GM19193 (cell line): ENCODE measurements around the gene CHPF2.

Experiments used
- POLR2A ChIP-seq: IDR thresholded peaks from 4 replicates; pipeline ENCODE4 v1.6.1; 2011; ENCODE audit not compliant: insufficient read depth, insufficient read length; ENCODE audit errors: extremely low read depth

CHPF2 gene

DNA sequence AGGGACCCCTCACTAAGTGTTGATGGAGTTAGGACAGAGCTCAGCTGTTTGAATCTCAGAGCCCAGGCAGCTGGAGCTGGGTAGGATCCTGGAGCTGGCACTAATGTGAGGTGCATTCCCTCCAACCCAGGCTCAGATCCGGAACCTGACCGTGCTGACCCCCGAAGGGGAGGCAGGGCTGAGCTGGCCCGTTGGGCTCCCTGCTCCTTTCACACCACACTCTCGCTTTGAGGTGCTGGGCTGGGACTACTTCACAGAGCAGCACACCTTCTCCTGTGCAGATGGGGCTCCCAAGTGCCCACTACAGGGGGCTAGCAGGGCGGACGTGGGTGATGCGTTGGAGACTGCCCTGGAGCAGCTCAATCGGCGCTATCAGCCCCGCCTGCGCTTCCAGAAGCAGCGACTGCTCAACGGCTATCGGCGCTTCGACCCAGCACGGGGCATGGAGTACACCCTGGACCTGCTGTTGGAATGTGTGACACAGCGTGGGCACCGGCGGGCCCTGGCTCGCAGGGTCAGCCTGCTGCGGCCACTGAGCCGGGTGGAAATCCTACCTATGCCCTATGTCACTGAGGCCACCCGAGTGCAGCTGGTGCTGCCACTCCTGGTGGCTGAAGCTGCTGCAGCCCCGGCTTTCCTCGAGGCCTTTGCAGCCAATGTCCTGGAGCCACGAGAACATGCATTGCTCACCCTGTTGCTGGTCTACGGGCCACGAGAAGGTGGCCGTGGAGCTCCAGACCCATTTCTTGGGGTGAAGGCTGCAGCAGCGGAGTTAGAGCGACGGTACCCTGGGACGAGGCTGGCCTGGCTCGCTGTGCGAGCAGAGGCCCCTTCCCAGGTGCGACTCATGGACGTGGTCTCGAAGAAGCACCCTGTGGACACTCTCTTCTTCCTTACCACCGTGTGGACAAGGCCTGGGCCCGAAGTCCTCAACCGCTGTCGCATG, 5.2 kb downstream of the CHPF2 start:
- no peak for TF ChIP-seq POLR2A

- TF ChIP-seq POLR2A: no peak
Observed at GRCh38 chr7:151238190-151238810, 6.0 kb downstream of the CHPF2 start.

DNA sequence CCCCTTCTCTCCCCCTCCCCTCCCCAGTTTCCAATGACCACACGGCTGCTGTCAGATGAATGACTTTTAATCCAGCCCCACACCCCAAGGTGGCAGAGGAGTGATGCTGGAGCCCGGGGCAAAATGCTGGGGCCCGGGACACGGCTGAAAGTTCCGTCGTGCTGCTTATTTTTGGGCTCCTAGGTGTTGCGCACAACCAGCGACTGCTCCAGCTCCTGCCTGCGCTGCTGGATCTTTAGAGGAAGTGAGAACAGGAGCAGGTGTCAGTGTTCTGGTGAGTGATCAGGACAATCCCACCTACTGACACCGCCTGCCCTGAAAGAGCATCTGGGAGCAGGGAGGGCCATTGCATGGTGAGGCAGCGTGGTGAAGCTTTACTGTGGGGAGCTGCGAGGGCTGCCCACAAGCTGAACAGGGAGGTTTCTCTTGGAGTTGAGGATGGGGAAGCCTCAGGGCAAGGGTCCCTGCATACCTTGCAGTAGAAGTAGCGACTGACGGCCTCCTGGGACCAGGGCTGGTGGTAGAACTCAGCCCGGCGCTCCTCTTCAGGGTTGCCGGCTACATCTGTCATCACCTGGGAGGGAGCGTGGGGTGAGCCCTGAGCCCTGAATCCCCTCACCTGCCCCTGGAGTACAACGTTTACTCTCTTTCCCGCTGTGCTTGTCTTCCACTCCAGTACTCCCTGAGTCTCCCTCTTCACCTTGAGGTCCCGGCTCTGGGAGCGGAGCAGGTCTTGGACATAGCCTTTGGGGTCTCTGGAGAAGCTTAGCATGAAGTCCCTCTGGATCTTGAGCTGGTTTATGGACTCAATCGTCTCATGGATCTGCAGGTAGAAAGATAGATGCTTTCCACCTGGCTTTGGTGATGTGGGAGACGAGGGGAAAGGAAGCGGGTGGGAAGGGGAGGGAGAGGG, 6.9 kb downstream of the CHPF2 start:
- peak; percentile 30 for TF ChIP-seq POLR2A

GRCh38 chr7:151239837-151240459, 7.7 kb downstream of the CHPF2 start:
- peak; percentile 20 for TF ChIP-seq POLR2A

DNA sequence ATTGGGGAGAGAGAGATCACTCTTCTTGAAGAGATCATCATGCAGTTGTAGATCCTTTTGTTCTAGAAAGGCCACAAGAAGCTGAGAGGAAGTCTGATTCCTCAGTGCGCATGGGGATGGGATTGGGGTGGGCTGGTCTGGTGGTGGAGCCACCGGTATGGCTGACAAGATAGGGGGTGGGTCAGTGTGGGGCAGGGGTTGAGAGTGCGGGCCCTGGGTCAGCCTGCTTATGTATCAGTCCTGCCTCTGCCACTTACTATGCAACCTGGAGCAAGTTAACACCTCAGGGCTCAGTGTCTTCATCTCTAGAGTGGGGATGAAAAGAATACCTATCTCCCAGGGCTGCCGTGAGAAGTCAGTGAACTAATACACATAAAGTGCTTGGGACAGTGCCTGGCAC, 8.3 kb downstream of the CHPF2 start:
- no peak for TF ChIP-seq POLR2A

DNA sequence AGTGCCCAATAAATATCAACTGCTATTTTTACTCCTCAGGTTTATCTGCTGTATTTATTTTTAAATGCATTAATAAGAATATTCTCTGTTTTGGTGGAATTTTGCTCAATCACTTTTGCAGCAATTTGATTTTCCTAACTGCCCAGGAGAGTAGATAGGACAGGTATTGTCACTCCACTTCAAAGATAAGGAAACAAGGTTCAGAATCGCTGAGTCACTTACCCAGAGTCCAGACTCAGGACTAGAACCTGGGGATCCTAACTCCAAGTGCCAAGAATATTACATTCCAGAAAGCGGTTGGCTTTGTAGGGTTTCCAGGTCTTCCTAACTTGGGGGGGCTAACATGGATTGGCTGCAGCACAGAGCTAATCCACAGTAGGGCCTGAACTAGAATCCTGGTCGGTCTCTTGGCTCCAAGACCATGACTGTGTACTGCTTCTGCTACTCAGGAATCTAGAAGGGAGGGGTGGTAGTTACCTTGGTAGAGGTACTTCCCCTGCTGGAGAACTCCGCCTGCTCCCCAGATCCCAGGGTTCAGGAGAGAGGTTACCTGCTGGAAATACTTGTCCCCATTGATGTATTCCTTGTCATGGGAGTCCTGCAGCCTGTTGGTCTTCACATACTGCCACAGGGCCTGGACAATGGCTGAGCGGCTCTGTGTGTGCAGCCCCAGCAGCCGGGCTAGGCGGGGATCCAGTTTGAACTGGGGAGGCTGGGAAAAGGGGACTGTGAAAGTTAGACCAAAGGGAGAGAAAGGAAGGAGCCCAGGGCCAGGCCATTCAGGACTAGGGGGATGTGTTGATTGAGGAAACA, 8.9 kb downstream of the CHPF2 start:
- no peak for TF ChIP-seq POLR2A

- no peak for TF ChIP-seq POLR2A
Observed at GRCh38 chr7:151241755-151242096, 9.4 kb downstream of the CHPF2 start.

DNA sequence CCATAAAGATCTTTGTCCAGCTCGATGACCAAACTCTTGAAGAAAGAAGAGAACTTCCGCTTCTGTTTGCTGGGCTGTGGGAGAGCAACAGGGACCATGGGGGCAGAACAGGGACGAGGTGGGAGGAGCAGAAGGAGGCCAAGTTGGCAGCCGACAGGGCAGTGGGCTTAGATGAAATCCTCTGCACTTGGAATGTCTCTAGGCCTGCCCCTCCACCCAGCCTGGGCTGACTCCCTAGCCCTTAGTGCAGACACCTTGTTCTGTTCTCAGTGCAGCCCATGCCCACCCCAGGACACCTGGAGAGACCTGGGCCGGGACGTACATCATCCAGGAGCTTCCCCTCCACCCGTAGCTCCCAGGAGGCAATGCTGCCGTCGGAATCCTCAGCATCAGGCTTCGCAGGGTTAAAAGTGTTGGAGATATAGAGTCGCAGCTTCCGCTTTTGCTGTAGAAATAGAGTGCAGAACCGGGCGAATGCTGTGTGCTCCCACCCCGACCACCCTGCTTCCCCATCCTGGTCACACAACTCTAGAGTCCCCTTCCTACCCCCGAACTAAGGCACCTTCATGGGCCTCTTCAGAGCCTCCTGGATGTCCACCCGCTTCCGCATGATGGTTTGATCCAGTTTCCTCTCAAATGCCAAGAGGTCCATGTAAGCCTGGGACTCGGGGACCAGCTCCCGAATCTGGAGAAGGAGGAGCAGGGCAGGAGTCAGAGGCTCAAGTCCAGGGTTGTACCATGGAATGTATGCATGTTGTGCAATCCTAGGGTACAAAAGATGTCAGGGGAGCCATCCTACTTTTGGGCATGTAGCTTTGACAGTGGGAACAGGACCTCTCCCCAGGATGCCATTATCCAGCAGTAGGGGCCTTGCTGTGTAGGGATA, 10.1 kb downstream of the CHPF2 start:
- no peak for TF ChIP-seq POLR2A

DNA sequence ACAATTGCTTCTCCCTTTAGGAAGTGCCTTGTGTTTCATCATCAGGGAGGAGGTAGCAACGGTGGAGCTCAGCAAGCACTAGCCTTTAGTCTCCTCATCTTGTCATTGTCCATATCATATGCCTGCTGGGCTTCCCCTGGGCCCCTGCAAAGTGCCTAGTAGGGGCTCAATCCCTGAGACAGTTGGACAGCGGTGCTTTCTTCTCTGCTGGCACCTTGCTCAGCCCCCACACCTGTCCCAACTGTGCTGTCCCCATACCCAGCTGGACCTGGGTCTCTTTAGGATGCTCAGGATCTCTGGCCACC, 10.7 kb downstream of the CHPF2 start:
- TF ChIP-seq POLR2A: no peak

DNA sequence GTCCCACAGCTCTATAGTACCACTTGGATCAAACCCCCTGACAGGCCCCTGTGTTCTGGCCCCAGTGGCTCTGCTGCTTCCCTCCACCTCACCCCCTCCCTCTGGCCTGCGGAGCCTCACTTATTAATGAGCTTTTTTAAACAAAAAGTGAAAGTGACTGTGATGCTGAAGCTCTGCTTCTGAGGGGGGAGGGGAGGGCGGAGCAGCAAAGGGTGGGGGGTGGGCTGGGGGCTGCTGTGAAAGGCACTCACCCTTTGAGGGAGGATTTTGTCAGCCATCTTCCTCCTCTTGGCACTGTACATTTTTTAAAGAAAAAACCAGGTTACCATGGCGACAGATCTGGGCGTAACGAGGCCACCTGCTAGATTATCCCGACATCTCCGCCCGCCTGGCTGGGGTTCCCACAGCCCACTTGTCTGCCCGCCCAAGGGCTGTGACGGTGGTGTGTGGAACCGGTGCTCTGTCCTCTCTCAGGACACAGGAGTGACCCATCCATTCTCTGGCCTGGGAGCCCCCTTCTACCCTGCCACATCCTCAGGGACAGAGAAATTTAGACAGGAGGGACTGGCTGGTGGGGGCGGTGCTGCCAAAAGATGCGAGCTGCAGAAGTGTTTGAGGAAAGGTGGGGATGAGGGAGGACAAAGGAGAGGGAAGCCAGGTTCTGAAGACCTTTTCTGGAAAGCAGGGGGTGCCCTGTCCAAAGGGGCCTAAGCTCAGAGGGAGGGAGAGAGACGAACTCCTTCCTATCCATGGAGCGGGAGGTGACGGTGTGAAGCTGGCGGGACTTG, 11.3 kb downstream of the CHPF2 start:
- no peak for TF ChIP-seq POLR2A

DNA sequence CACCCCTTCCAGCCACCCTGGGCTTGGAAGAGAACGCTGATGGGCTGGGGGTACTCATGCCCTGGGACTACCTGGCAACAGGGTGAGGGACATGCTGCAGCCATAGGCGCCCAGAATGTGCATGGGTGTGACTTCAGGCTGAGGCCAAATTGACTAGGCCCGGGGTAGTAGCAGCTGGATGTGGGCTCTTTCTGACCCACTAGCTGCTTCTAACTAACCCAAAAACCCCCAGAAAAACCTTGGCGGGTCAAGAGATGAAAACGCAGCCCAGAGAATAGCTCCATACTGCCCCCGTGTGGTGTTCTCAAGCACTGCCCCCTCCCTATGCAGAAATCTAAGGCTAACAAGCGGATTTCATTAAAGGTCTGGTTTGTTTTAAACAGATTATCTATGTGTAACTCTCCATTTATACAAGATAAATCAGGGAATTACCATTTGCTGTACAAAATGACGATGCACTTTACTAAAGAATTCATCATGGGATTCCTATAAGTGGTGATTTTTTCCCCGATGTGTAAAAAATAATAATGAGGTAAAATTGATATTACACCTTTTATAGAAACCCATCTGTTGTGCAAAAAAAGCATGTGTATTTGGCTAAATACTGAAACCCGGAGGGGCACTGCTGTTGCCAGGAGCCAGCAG, 12.0 kb downstream of the CHPF2 start:
- TF ChIP-seq POLR2A: no peak

DNA sequence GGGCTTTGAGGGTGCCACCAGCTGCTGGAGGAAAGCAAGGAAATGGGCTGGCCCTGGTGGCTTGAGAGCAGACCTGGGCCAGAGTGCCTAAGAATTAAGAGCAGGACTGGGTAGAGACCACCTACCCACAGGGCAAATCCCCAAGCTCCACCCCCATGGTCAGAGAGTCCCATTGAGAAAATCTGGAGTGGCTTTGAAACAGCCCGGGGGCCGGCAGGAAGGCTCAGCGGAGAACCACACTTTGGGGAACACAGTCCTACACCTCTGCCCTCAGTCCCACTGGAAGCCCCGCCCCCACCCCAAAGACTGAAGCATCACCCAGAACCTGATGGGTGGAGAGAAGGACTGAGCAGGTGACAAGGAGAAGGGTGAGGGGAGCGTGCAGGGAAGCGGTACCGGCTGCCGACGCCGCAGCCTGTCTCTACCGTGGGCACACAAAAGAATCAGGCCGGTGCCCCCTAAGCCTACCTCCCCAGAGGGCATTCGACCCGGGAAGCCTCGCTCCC, 12.6 kb downstream of the CHPF2 start:
- TF ChIP-seq POLR2A: no peak
